Measurements from ENCODE around the gene RBM15B.

Gene RBM15B

GRCh38 chr3:51422211-51422610, 31.1 kb downstream of the RBM15B start:
- WGBS: 96% methylated on average over 3 of the region's 3 CpGs
- Histone ChIP-seq H3K27ac (ENCODE audit: low read depth, low read length) (no peak overlapping the region), H3K36me3 (ENCODE audit: insufficient read depth, low read length) (peaks cover 74% of the 10 kb centered on the region), H3K9ac (ENCODE audit: low read depth, low read length) (no peak overlapping the region), H3K4me3 (ENCODE audit: low read length) (no peak overlapping the region), H3K9me3 (ENCODE audit: insufficient read depth, low read depth, low read length) (no peaks in the 10 kb centered on the region), H3K27me3 (ENCODE audit: insufficient read depth, low read length) (no peaks in the 10 kb centered on the region), H3K4me1 (ENCODE audit: insufficient read depth, low read length) (no peaks in the 10 kb centered on the region)

DNA sequence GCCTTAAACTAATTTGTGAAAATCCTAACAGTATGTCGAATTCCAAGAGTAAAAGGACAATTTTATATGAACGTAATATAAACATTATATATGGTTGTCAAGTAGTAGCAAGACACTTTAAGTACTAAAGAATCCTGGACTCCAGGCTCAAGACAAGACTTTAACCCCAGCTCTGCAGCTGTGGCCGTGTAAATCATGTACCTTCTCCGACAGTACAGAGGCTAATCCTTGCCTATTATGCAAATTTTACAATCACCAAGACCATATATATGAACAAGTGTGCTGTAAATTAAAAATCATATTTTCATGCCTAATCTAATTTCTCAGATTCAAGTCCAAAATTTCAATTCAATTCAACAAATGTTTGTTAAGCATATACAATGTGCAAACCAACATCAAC, 35.8 kb downstream of the RBM15B start:
- 99% methylated on average over 2 of the region's 4 CpGs for WGBS
- Histone ChIP-seq H3K27ac (ENCODE audit: low read depth, low read length) (no peak overlapping the region), H3K9me3 (ENCODE audit: insufficient read depth, low read depth, low read length) (no peaks in the 10 kb centered on the region), H3K36me3 (ENCODE audit: insufficient read depth, low read length) (peaks cover 76% of the 10 kb centered on the region), H3K4me3 (ENCODE audit: low read length) (no peak overlapping the region), H3K27me3 (ENCODE audit: insufficient read depth, low read length) (no peaks in the 10 kb centered on the region), H3K9ac (ENCODE audit: low read depth, low read length) (no peak overlapping the region), H3K4me1 (ENCODE audit: insufficient read depth, low read length) (no peaks in the 10 kb centered on the region)

DNA sequence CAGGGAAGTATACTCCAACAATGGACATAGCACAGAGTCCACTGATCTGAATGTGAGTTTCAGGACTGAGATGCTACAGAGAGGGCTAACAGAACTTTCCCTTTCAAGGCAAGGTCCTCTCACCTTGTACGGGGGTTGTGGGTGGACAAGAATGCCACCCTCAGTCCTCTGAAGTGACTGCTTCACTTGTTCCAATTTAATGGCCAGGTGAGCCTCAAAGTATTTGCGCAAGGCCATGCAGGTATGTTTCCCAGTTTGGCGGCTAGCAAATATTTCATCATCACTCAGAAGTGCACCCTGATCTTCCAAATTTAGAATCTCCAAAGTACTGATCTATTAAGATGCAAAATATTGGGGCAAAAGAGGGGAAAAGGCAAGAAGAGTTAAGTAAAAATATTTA, 38.1 kb downstream of the RBM15B start:
- no peak overlapping the region for H3K9ac ChIP-seq (ENCODE audit: low read depth, low read length)
- peaks cover 79% of the 10 kb centered on the region for H3K36me3 ChIP-seq (ENCODE audit: insufficient read depth, low read length)
- no peaks in the 10 kb centered on the region for H3K9me3 ChIP-seq (ENCODE audit: insufficient read depth, low read depth, low read length)
- H3K27me3 ChIP-seq (ENCODE audit: insufficient read depth, low read length): no peaks in the 10 kb centered on the region
- 98% methylated on average over 3 of the region's 3 CpGs for WGBS
- no peaks in the 10 kb centered on the region for H3K4me1 ChIP-seq (ENCODE audit: insufficient read depth, low read length)
- H3K4me3 ChIP-seq (ENCODE audit: low read length): no peak overlapping the region
- H3K27ac ChIP-seq (ENCODE audit: low read depth, low read length): no peak overlapping the region

GRCh38 chr3:51434110-51434509, 43.0 kb downstream of the RBM15B start:
- Histone ChIP-seq H3K4me3 (ENCODE audit: low read length) (no peak overlapping the region), H3K27me3 (ENCODE audit: insufficient read depth, low read length) (no peaks in the 10 kb centered on the region), H3K9me3 (ENCODE audit: insufficient read depth, low read depth, low read length) (no peaks in the 10 kb centered on the region), H3K36me3 (ENCODE audit: insufficient read depth, low read length) (peaks cover 62% of the 10 kb centered on the region), H3K27ac (ENCODE audit: low read depth, low read length) (no peak overlapping the region), H3K9ac (ENCODE audit: low read depth, low read length) (no peak overlapping the region), H3K4me1 (ENCODE audit: insufficient read depth, low read length) (no peaks in the 10 kb centered on the region)
- 95% methylated on average over 5 of the region's 5 CpGs for WGBS

DNA sequence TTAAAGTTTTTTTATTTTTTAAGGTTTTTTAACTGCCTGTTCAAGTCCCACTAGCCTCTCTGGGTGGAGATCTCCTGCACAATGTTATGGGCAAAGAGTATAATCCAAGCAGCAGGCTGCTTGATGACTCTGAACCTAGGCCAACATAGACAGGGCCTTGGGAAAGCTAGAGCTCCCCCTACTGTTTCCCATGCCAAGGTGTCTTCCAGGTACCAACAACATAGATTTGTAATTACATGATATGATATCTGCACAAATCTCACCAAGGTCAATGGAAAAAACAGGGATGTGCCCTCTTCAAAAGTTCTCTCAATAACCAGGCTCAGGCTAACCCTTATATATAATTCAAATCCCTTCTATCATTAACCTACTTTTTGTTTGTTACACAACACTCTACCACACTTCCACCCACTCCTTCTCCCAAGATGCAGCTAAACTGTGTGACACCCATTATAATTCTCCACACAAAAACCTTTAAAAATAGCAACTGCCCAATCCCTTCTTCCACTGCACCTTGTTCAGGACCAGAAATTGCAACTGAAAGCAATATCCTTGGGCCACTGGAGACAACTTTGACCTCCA, 43.8 kb downstream of the RBM15B start:
- no peaks in the 10 kb centered on the region for H3K9me3 ChIP-seq (ENCODE audit: insufficient read depth, low read depth, low read length)
- no peak overlapping the region for H3K9ac ChIP-seq (ENCODE audit: low read depth, low read length)
- no peaks in the 10 kb centered on the region for H3K27me3 ChIP-seq (ENCODE audit: insufficient read depth, low read length)
- no peaks in the 10 kb centered on the region for H3K4me1 ChIP-seq (ENCODE audit: insufficient read depth, low read length)
- peaks cover 60% of the 10 kb centered on the region for H3K36me3 ChIP-seq (ENCODE audit: insufficient read depth, low read length)
- H3K27ac ChIP-seq (ENCODE audit: low read depth, low read length): no peak overlapping the region
- H3K4me3 ChIP-seq (ENCODE audit: low read length): no peak overlapping the region

DNA sequence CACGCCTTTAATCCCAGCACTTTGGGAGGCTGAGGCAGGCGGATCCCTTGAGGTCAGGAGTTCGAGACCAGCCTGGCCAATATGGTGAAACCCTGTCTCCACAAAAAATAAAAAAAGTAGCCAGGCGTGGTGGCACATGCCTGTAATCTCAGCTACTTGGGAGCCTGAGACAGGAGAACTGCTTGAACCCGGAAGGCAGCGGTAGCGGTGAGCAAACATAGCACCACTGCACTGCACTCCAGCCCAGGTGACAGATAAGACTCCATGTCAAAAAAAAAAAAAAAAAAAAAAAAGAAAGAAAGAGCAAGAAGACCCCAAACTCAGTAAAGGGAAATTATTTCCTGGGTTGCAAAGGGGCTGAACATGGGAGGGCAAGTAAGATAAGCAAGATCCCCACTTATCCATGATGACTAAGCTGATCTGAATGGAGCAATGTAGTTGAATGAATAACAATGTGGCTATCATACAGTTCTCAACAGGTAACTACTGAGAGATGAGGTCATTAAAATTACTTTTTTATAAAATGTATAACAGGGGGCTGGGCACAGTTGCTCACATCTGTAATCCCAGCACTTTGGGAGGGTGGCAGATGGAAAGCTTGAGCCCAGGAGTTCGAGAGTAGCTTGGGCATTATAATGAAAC, 46.0 kb downstream of the RBM15B start:
- 89% methylated on average over 8 of the region's 8 CpGs for WGBS
- H3K9me3 ChIP-seq (ENCODE audit: insufficient read depth, low read depth, low read length): no peaks in the 10 kb centered on the region
- peaks cover 62% of the 10 kb centered on the region for H3K36me3 ChIP-seq (ENCODE audit: insufficient read depth, low read length)
- no peak overlapping the region for H3K9ac ChIP-seq (ENCODE audit: low read depth, low read length)
- H3K27me3 ChIP-seq (ENCODE audit: insufficient read depth, low read length): no peaks in the 10 kb centered on the region
- H3K4me3 ChIP-seq (ENCODE audit: low read length): no peak overlapping the region
- no peak overlapping the region for H3K27ac ChIP-seq (ENCODE audit: low read depth, low read length)
- H3K4me1 ChIP-seq (ENCODE audit: insufficient read depth, low read length): no peaks in the 10 kb centered on the region

- 96% methylated on average over 7 of the region's 8 CpGs for WGBS
- no peak overlapping the region for H3K9ac ChIP-seq (ENCODE audit: low read depth, low read length)
- H3K36me3 ChIP-seq (ENCODE audit: insufficient read depth, low read length): peaks cover 54% of the 10 kb centered on the region
- no peak overlapping the region for H3K27ac ChIP-seq (ENCODE audit: low read depth, low read length)
- no peaks in the 10 kb centered on the region for H3K27me3 ChIP-seq (ENCODE audit: insufficient read depth, low read length)
- no peaks in the 10 kb centered on the region for H3K4me1 ChIP-seq (ENCODE audit: insufficient read depth, low read length)
- no peak overlapping the region for H3K4me3 ChIP-seq (ENCODE audit: low read length)
- H3K9me3 ChIP-seq (ENCODE audit: insufficient read depth, low read depth, low read length): no peaks in the 10 kb centered on the region
Observed at GRCh38 chr3:51441282-51442030, 50.4 kb downstream of the RBM15B start.

DNA sequence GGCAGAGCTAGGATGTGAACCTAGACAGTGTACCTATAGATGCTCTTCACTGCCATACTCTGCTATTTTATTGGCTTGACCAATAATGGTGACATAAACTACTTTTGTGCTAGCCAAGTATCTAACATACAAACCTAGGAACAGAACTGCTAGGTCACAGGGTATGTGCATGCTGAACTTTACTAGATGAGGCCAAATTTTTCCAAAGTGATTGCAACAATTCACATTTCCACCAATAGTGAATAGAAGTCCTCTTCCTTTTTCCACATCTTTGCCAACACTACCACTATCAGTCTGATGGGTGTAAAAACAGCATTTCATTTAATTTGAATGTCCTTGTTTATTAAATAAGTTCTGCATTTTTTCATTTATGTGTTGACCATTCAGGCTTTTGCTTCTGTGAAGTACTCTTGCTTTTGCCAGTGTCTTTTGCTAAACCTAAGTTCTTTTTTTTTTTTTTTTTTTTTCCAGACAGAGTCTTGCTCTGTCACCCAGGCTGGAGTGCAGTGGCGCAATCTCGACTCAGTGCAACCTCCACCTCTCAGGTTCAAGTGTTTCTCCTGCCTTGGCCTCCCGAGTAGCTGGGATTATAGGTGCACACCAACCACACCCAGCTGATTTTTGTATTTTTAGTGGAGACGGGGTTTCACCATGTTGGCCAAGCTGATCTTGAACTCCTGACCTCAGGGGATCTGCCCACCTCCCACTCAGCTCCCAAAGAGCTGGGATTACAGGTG, 54.6 kb downstream of the RBM15B start:
- H3K4me3 ChIP-seq (ENCODE audit: low read length): no peak overlapping the region
- H3K27ac ChIP-seq (ENCODE audit: low read depth, low read length): no peak overlapping the region
- no peak overlapping the region for H3K9ac ChIP-seq (ENCODE audit: low read depth, low read length)
- no peaks in the 10 kb centered on the region for H3K4me1 ChIP-seq (ENCODE audit: insufficient read depth, low read length)
- no peaks in the 10 kb centered on the region for H3K9me3 ChIP-seq (ENCODE audit: insufficient read depth, low read depth, low read length)
- no peaks in the 10 kb centered on the region for H3K27me3 ChIP-seq (ENCODE audit: insufficient read depth, low read length)
- 98% methylated on average over 4 of the region's 4 CpGs for WGBS
- peaks cover 35% of the 10 kb centered on the region for H3K36me3 ChIP-seq (ENCODE audit: insufficient read depth, low read length)
